Measurements from ENCODE around the gene ADPRS. TPM values are rescaled to one million over a fixed set of nuclear protein-coding genes. Genes with fewer than 3 reads are reported as not detected.

ADPRS gene
- total and polyA plus RNA-seq, 2 donors (not counting 3 experiments of a cell fraction or from before 2014, with no cell fraction given): 32.9 to 48.1 TPM

DNA sequence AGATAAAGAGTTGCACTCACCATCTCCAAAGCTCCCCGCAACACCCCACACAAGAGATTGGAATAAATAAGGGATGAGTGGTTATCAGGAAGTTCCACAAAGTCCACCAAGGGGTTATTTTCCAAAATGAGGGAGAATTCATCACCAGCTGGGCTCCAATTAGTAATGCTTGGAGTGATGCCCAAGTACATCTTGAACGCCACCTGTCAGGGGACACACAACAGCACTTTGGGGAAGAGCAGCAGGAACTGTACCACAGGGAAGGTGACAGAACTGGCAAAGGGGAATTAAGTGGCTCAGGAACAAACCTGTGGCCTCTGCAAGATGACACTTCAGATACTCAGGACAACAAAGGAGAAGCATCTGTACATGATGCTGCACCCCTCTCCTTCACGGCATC is 49.1 kb downstream of the ADPRS start:
- no TSS peak for BruUV-seq (replicated peaks)
- Histone ChIP-seq H2AFZ (ENCODE audit: low read depth, low read length) (no peak overlapping the region), H3K36me3 (ENCODE audit: control insufficient read depth in 2 of 2, extremely low read depth in 1 of 2, insufficient read depth in 2 of 2, low read length in 2 of 2) (peaks cover 4 to 11% of the 10 kb centered on the region in 2 experiments), H3K9ac (replicated peaks; ENCODE audit: extremely low read depth, insufficient read depth, low read length) (no peak overlapping the region), H3K27ac (ENCODE audit: insufficient read depth, low read depth, low read length) (no peak overlapping the region), H3K27me3 (ENCODE audit: control insufficient read depth in 2 of 2, insufficient read depth in 2 of 2, low read length in 2 of 2) (no peaks in the 10 kb centered on the region), H4K20me1 (replicated peaks; ENCODE audit: control insufficient read depth, extremely low read depth, insufficient read depth, low read length) (no peaks in the 10 kb centered on the region), H3K4me2 (ENCODE audit: insufficient read depth, low read length) (no peak overlapping the region), H3K4me3 (replicated peaks in 1 of 3; ENCODE audit: insufficient read depth in 1 of 3, low read depth in 1 of 3, low read length in 3 of 3) (no peak overlapping the region), H3K4me1 (ENCODE audit: control insufficient read depth, extremely low read depth, insufficient read depth, low read length) (peaks cover 46% of the 10 kb centered on the region), H3K9me3 (replicated peaks; ENCODE audit: control insufficient read depth, insufficient read depth, low read length) (no peaks in the 10 kb centered on the region), H3K79me2 (ENCODE audit: control insufficient read depth, insufficient read depth, low read length) (peaks cover 21% of the 10 kb centered on the region), H3K9me1 (replicated peaks; ENCODE audit: control insufficient read depth, extremely low read depth, insufficient read depth, low read length) (no peaks in the 10 kb centered on the region)
- CTCF ChIA-PET: interaction anchor here (1.4 kb wide), 1 partner anchor 11 kb away, joined by 3 read pairs; the partner anchor contains the start of gene TRAPPC3
- POLR2A ChIA-PET: no interaction called here
- no peak for FAIRE-seq
- DNase-seq (ENCODE audit: low read depth, low spot score): no peak
- dilution Hi-C loops (cut with MboI; ENCODE audit: extremely low pct_ligation_motif_present, low sequenced_read_pairs) (no loop called here), intact Hi-C loops (cut with micrococcal nuclease) (no loop called here)
- TF ChIP-seq POLR2A (IDR thresholded peaks at IDR 0.05; ENCODE audit: low read depth, low read length) (no peak), EZH2 (IDR thresholded peaks at IDR 0.05; ENCODE audit: borderline replicate concordance, low read depth, low read length, severe bottlenecking) (no peak), POLR2AphosphoS5 (IDR thresholded peaks at IDR 0.05; ENCODE audit: insufficient read depth, low read depth, low read length) (no peak), FOS (IDR thresholded peaks at IDR 0.05; ENCODE audit: borderline replicate concordance, insufficient read depth, low read length) (no peak), JUN (IDR thresholded peaks at IDR 0.05; ENCODE audit: borderline replicate concordance, insufficient read depth, insufficient read length, low read depth) (no peak), MYC (IDR thresholded peaks at IDR 0.05; ENCODE audit: low read depth, low read length) (no peak), GATA2 (IDR thresholded peaks at IDR 0.05; ENCODE audit: insufficient read depth, insufficient read length, low read depth, low read length) (no peak)
- TF ChIP-seq, protein P1, sequence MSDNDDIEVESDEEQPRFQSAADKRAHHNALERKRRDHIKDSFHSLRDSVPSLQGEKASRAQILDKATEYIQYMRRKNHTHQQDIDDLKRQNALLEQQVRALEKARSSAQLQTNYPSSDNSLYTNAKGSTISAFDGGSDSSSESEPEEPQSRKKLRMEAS (IDR thresholded peaks at IDR 0.05; ENCODE audit: insufficient read depth, insufficient read length): no peak
- TF ChIP-seq, protein P2, sequence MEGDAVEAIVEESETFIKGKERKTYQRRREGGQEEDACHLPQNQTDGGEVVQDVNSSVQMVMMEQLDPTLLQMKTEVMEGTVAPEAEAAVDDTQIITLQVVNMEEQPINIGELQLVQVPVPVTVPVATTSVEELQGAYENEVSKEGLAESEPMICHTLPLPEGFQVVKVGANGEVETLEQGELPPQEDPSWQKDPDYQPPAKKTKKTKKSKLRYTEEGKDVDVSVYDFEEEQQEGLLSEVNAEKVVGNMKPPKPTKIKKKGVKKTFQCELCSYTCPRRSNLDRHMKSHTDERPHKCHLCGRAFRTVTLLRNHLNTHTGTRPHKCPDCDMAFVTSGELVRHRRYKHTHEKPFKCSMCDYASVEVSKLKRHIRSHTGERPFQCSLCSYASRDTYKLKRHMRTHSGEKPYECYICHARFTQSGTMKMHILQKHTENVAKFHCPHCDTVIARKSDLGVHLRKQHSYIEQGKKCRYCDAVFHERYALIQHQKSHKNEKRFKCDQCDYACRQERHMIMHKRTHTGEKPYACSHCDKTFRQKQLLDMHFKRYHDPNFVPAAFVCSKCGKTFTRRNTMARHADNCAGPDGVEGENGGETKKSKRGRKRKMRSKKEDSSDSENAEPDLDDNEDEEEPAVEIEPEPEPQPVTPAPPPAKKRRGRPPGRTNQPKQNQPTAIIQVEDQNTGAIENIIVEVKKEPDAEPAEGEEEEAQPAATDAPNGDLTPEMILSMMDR (IDR thresholded peaks at IDR 0.05; ENCODE audit: extremely low read depth in 1 of 2, insufficient read depth in 1 of 2, low read depth in 1 of 2, low read length in 2 of 2): no peak

Data from endothelial cell of umbilical vein (primary cell).